ENCODE results near the gene RHCG.

Gene RHCG

DNA sequence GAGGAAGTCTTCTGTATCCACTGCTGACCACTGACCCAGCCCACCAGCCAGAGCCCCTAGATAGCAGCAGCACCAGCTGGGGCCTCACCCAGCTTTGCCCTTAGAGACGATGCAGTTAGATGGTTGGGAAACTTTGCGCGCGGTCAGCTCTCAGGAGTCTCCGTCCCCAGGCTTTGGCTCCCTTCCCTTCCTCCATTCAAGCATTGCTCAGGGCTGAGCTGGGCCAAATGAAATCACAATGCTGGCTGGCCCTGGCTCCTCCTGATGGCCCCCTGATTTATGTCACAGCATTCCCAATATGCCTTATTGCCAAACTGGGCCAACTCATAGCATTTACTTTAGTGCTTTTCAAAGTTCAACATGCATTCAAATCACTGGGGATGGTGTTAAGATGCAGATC, 34.6 kb upstream of the RHCG start:
- Histone ChIP-seq H3K27me3 (replicated peaks; ENCODE audit: insufficient read depth, low read length) (no peaks in the 10 kb centered on the region), H3K9me3 (replicated peaks; ENCODE audit: insufficient read depth, low read length) (no peaks in the 10 kb centered on the region), H3K4me3 (ENCODE audit: low read length) (no peak overlapping the region), H3K9me2 (replicated peaks; ENCODE audit: insufficient read depth, low read length) (no peaks in the 10 kb centered on the region), H3K9ac (ENCODE audit: low read length) (no peak overlapping the region), H3K27ac (ENCODE audit: low read length) (no peak overlapping the region), H3F3A (ENCODE audit: insufficient read depth, low read length) (no peaks in the 10 kb centered on the region), H4K20me1 (ENCODE audit: insufficient read depth, low read length) (no peaks in the 10 kb centered on the region), H3K4me2 (ENCODE audit: low read depth, low read length) (no peak overlapping the region), H2AFZ (ENCODE audit: low read length) (no peak overlapping the region), H3K36me3 (replicated peaks; ENCODE audit: insufficient read depth, low read length) (no peaks in the 10 kb centered on the region), H3K79me2 (ENCODE audit: low read length) (no peaks in the 10 kb centered on the region), H3K4me1 (ENCODE audit: low read length) (no peaks in the 10 kb centered on the region)
- TF ChIP-seq EZH2 (optimal IDR thresholded peaks at IDR 0.05; ENCODE audit: low read depth, low read length) (no peak), EZH2phosphoT487 (IDR thresholded peaks at IDR 0.05; ENCODE audit: low read length) (no peak)
- TF ChIP-seq, protein P1, sequence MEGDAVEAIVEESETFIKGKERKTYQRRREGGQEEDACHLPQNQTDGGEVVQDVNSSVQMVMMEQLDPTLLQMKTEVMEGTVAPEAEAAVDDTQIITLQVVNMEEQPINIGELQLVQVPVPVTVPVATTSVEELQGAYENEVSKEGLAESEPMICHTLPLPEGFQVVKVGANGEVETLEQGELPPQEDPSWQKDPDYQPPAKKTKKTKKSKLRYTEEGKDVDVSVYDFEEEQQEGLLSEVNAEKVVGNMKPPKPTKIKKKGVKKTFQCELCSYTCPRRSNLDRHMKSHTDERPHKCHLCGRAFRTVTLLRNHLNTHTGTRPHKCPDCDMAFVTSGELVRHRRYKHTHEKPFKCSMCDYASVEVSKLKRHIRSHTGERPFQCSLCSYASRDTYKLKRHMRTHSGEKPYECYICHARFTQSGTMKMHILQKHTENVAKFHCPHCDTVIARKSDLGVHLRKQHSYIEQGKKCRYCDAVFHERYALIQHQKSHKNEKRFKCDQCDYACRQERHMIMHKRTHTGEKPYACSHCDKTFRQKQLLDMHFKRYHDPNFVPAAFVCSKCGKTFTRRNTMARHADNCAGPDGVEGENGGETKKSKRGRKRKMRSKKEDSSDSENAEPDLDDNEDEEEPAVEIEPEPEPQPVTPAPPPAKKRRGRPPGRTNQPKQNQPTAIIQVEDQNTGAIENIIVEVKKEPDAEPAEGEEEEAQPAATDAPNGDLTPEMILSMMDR (IDR thresholded peaks at IDR 0.05; ENCODE audit: low read length) = no peak
- DNase-seq = no peak

GRCh38 chr15:89528757-89529352, 32.5 kb upstream of the RHCG start:
- Histone ChIP-seq H3K36me3 (replicated peaks; ENCODE audit: insufficient read depth, low read length) (no peaks in the 10 kb centered on the region), H3K9me3 (replicated peaks; ENCODE audit: insufficient read depth, low read length) (no peaks in the 10 kb centered on the region), H3K4me1 (ENCODE audit: low read length) (no peaks in the 10 kb centered on the region), H3K4me2 (ENCODE audit: low read depth, low read length) (no peak overlapping the region), H3K9ac (ENCODE audit: low read length) (no peak overlapping the region), H4K20me1 (ENCODE audit: insufficient read depth, low read length) (no peaks in the 10 kb centered on the region), H3K79me2 (ENCODE audit: low read length) (no peaks in the 10 kb centered on the region), H3K4me3 (ENCODE audit: low read length) (no peak overlapping the region), H2AFZ (ENCODE audit: low read length) (no peak overlapping the region), H3F3A (ENCODE audit: insufficient read depth, low read length) (no peaks in the 10 kb centered on the region), H3K9me2 (replicated peaks; ENCODE audit: insufficient read depth, low read length) (no peaks in the 10 kb centered on the region), H3K27ac (ENCODE audit: low read length) (no peak overlapping the region), H3K27me3 (replicated peaks; ENCODE audit: insufficient read depth, low read length) (no peaks in the 10 kb centered on the region)
- no peak for TF ChIP-seq EZH2 (optimal IDR thresholded peaks at IDR 0.05; ENCODE audit: low read depth, low read length)
- TF ChIP-seq, protein P1 (IDR thresholded peaks at IDR 0.05; ENCODE audit: low read length) = no peak
- no peak for TF ChIP-seq EZH2phosphoT487 (IDR thresholded peaks at IDR 0.05; ENCODE audit: low read length)
- no peak for DNase-seq

- Histone ChIP-seq H2AFZ (ENCODE audit: low read length) (no peak overlapping the region), H4K20me1 (ENCODE audit: insufficient read depth, low read length) (no peaks in the 10 kb centered on the region), H3F3A (ENCODE audit: insufficient read depth, low read length) (no peaks in the 10 kb centered on the region), H3K27ac (ENCODE audit: low read length) (no peak overlapping the region), H3K9me3 (replicated peaks; ENCODE audit: insufficient read depth, low read length) (no peaks in the 10 kb centered on the region), H3K9me2 (replicated peaks; ENCODE audit: insufficient read depth, low read length) (no peaks in the 10 kb centered on the region), H3K27me3 (replicated peaks; ENCODE audit: insufficient read depth, low read length) (no peaks in the 10 kb centered on the region), H3K4me3 (ENCODE audit: low read length) (no peak overlapping the region), H3K4me2 (ENCODE audit: low read depth, low read length) (no peak overlapping the region), H3K79me2 (ENCODE audit: low read length) (no peaks in the 10 kb centered on the region), H3K4me1 (ENCODE audit: low read length) (no peaks in the 10 kb centered on the region), H3K36me3 (replicated peaks; ENCODE audit: insufficient read depth, low read length) (no peaks in the 10 kb centered on the region), H3K9ac (ENCODE audit: low read length) (no peak overlapping the region)
- DNase-seq = no peak
- TF ChIP-seq EZH2 (optimal IDR thresholded peaks at IDR 0.05; ENCODE audit: low read depth, low read length) = no peak
- no peak for TF ChIP-seq EZH2phosphoT487 (IDR thresholded peaks at IDR 0.05; ENCODE audit: low read length)
- TF ChIP-seq, protein P1 (IDR thresholded peaks at IDR 0.05; ENCODE audit: low read length) = no peak
Observed at GRCh38 chr15:89526601-89527441, 30.4 kb upstream of the RHCG start.
